ENCODE measurements around the gene C1orf122.

The C1orf122 gene

DNA sequence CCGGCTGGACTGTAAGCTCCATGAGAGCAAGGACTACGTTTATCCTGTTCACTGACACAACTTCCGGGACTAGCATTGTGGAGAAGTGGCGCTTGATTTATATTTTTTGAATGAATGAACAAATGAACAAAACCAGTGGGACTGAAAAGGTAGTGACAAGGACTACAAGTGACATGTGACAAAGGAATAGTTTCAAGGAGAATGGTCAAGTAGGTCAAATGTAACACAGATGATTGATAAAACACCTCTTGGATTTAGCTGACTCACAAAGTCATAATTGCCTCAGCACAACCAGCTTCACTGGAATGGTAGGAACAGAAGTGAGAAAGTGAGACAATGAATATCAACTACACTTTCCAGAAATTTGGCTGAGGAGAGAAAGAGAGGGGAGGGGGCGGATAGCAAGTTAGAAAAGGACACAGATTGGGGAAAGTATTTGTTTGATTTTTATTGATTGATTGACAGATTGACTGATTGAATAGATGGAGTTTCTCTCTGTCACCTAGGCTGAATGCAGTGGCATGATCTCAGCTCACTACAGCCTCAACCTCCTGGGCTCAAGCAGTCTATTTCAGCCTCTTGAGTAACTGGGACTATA is 37.6 kb downstream of the C1orf122 start:
- no peak for DNase-seq (ENCODE audit: low read depth)

DNA sequence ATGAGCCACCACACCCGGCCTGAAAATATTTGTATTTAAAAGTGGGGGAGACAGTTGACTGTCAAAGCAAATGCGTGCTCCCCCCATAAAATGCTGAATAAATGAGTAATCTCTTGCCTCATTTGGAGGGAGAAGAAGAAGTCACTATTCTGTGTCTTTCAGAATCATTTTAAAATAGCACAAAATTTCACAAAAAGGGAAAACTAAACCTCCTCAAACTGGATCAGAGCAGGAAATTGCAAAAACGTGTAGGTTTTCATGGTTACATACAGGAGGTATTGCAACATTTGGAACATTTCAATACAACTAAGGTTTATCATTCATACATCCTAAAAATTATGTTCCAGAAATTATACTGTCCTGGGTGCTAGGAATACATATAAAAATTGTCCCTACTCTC is 38.2 kb downstream of the C1orf122 start:
- DNase-seq (ENCODE audit: low read depth): no peak

- no peak for DNase-seq (ENCODE audit: low read depth)
Measured at GRCh38 chr1:37846647-37847339, 39.2 kb downstream of the C1orf122 start.

DNA sequence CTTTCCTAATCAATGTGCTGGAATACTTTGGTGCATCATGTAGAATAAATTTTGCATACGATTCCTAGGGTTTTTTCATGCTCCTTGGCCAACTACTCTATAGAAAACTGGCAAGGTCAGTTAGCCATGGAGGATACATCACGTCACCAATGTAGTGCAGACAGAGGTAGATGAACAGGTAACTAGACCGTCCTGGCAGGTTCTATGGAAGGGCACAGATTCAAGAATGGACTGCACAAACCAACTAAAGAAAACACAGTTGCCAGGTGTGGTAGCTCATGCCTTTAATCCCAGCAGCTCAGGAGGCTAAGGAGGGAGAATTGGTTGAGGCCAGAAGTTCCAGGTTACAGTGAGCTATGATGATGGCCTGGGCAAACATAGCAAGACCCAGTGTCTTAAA is 41.9 kb downstream of the C1orf122 start:
- DNase-seq (ENCODE audit: low read depth): no peak

DNA sequence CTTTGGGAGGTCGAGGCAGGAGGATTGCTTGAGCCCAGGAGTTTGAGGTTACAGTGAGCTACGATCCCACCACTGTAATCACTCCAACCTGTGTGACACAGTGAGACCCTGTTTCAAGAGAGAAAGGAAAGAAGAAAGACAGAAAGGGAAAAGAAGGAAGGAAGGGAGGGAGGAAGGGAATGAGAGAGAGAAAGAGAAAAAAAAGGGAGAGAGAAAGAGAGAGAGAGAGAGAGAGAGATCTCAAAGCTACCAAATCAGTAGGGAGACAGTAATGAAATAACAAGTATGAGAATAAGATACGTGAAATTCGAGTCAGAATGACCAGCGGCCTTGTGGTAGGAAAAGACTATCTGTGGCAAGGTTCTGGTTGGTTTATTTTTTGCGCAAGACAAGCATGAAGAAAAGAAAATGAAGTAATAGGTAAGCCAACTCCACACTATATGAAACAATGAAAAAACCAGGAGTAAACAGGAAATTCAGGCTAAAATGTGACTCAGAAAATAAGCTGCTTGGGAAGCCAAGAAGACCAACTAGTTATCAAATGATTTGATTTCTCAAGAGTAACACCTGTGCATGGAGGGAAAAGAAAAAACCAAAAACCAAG is 42.9 kb downstream of the C1orf122 start:
- DNase-seq (ENCODE audit: low read depth): no peak

- no peak for DNase-seq (ENCODE audit: low read depth)
Measured at GRCh38 chr1:37851262-37851661, 43.7 kb downstream of the C1orf122 start.

DNA sequence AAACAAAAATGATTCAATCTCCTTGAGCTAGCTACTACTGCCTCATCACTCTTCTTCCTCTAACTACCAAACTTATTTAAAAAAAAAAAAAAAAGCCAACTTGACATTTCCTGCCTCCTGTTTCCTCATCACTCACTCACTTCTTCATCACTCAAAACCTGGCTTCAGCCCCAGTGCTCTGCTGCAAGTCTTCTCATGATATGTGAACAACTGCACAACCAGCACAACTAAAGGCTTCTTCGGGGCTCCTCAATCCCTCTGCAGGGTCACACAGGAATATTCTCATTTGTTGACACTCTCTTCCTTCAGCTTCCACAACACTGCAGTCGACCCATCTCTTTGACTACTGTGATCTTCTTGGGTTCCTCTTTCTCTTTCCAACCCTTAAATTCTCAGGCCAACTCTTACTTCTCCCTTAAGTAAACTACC is 44.2 kb downstream of the C1orf122 start:
- no peak for DNase-seq (ENCODE audit: low read depth)

DNA sequence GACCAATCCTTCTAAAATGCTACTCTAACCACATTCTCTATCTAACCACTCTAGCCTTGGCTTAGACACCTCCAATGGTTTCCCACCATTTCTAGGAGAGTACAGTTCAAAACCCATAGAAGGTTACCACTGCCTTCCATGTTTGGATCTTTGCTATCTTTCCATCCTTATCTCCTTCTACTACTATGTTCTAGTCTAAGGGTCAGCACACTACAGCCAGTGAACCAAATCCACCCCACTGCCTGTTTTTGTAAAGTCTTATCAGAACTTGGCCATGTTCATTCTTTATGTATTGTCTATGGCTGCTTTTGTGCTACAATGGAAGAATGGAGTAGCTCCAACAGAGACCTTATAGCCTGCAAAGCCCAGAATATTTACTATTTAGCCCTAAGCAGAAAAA is 45.6 kb downstream of the C1orf122 start:
- DNase-seq (ENCODE audit: low read depth): no peak

DNA sequence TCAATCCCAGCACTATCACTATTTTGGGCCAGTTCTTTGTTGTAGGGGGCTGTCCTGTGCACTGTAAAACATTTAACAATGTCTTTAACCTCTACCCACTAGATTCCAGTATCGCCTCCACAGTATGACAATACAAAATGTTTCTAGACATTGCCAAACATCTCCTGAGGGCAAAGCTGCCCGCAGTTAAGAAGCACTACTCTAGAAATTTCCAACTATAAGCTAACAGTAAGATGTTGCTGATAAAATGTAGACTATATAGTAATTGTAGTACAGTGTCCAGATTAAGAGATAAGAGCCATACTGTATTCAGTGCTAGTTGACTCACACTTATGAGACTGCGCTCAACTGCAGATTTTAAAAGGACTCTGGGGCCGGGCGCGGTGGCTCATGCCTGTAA is 46.8 kb downstream of the C1orf122 start:
- no peak for DNase-seq (ENCODE audit: low read depth)

Data from activated T-cell treated with anti-CD3 and anti-CD28 coated beads for 48 hours (primary cell).